ENCODE results near the gene GRIA3.

Gene GRIA3

GRCh38 chrX:123298026-123298425, 113.9 kb downstream of the GRIA3 start:
- TF ChIP-seq CTCF (IDR thresholded peaks at IDR 0.05; ENCODE audit: low read depth, low read length): no peak
- Histone ChIP-seq H3K27ac (no peak overlapping the region), H3K4me3 (ENCODE audit: low read depth, low read length) (no peak overlapping the region), H3K36me3 (no peaks in the 10 kb centered on the region), H3K9me3 (ENCODE audit: severe bottlenecking) (no peaks in the 10 kb centered on the region), H3K27me3 (ENCODE audit: insufficient read depth, low read depth, severe bottlenecking) (no peaks in the 10 kb centered on the region)
- no peak for DNase-seq

GRCh38 chrX:123303429-123303828, 119.4 kb downstream of the GRIA3 start:
- Histone ChIP-seq H3K27me3 (ENCODE audit: insufficient read depth, low read depth, severe bottlenecking) (no peaks in the 10 kb centered on the region), H3K9me3 (ENCODE audit: severe bottlenecking) (no peaks in the 10 kb centered on the region), H3K4me3 (ENCODE audit: low read depth, low read length) (no peak overlapping the region), H3K27ac (no peak overlapping the region), H3K36me3 (no peaks in the 10 kb centered on the region)
- no peak for DNase-seq
- no peak for TF ChIP-seq CTCF (IDR thresholded peaks at IDR 0.05; ENCODE audit: low read depth, low read length)

GRCh38 chrX:123308658-123309057, 124.6 kb downstream of the GRIA3 start:
- no peak for TF ChIP-seq CTCF (IDR thresholded peaks at IDR 0.05; ENCODE audit: low read depth, low read length)
- H3K4me3 ChIP-seq (ENCODE audit: low read depth, low read length): no peak overlapping the region
- H3K27me3 ChIP-seq (ENCODE audit: insufficient read depth, low read depth, severe bottlenecking): peaks cover 5% of the 10 kb centered on the region
- no peaks in the 10 kb centered on the region for H3K36me3 ChIP-seq
- H3K27ac ChIP-seq: no peak overlapping the region
- DNase-seq: no peak
- H3K9me3 ChIP-seq (ENCODE audit: severe bottlenecking): no peaks in the 10 kb centered on the region

- TF ChIP-seq CTCF (IDR thresholded peaks at IDR 0.05; ENCODE audit: low read depth, low read length): no peak
- H3K27me3 ChIP-seq (ENCODE audit: insufficient read depth, low read depth, severe bottlenecking): peaks cover 5% of the 10 kb centered on the region
- DNase-seq: no peak
- no peaks in the 10 kb centered on the region for H3K9me3 ChIP-seq (ENCODE audit: severe bottlenecking)
- no peaks in the 10 kb centered on the region for H3K36me3 ChIP-seq
- H3K4me3 ChIP-seq (ENCODE audit: low read depth, low read length): no peak overlapping the region
- no peak overlapping the region for H3K27ac ChIP-seq
Measured at GRCh38 chrX:123310112-123310511, 126.0 kb downstream of the GRIA3 start.

- no peak overlapping the region for H3K4me3 ChIP-seq (ENCODE audit: low read depth, low read length)
- H3K36me3 ChIP-seq: no peaks in the 10 kb centered on the region
- H3K27ac ChIP-seq: no peak overlapping the region
- no peak for DNase-seq
- H3K27me3 ChIP-seq (ENCODE audit: insufficient read depth, low read depth, severe bottlenecking): peaks cover 5% of the 10 kb centered on the region
- no peaks in the 10 kb centered on the region for H3K9me3 ChIP-seq (ENCODE audit: severe bottlenecking)
- no peak for TF ChIP-seq CTCF (IDR thresholded peaks at IDR 0.05; ENCODE audit: low read depth, low read length)
Measured at GRCh38 chrX:123311486-123311885, 127.4 kb downstream of the GRIA3 start.

GRCh38 chrX:123313486-123313885, 129.4 kb downstream of the GRIA3 start:
- Histone ChIP-seq H3K27me3 (ENCODE audit: insufficient read depth, low read depth, severe bottlenecking) (peaks cover 5% of the 10 kb centered on the region), H3K36me3 (no peaks in the 10 kb centered on the region), H3K27ac (no peak overlapping the region), H3K9me3 (ENCODE audit: severe bottlenecking) (no peaks in the 10 kb centered on the region), H3K4me3 (ENCODE audit: low read depth, low read length) (no peak overlapping the region)
- DNase-seq: no peak
- no peak for TF ChIP-seq CTCF (IDR thresholded peaks at IDR 0.05; ENCODE audit: low read depth, low read length)

Data from WERI-Rb-1 (cell line).